HG03378 (cell line): ENCODE results near the gene EML1.

Experiments
- ATAC-seq: cut with Tn5 transposase; IDR thresholded peaks from one replicate; pipeline ENCODE4 v1.9.1; 2021; ENCODE audit warnings: mild to moderate bottlenecking, moderate library complexity; ENCODE audit not compliant: unreplicated experiment

Gene EML1

DNA sequence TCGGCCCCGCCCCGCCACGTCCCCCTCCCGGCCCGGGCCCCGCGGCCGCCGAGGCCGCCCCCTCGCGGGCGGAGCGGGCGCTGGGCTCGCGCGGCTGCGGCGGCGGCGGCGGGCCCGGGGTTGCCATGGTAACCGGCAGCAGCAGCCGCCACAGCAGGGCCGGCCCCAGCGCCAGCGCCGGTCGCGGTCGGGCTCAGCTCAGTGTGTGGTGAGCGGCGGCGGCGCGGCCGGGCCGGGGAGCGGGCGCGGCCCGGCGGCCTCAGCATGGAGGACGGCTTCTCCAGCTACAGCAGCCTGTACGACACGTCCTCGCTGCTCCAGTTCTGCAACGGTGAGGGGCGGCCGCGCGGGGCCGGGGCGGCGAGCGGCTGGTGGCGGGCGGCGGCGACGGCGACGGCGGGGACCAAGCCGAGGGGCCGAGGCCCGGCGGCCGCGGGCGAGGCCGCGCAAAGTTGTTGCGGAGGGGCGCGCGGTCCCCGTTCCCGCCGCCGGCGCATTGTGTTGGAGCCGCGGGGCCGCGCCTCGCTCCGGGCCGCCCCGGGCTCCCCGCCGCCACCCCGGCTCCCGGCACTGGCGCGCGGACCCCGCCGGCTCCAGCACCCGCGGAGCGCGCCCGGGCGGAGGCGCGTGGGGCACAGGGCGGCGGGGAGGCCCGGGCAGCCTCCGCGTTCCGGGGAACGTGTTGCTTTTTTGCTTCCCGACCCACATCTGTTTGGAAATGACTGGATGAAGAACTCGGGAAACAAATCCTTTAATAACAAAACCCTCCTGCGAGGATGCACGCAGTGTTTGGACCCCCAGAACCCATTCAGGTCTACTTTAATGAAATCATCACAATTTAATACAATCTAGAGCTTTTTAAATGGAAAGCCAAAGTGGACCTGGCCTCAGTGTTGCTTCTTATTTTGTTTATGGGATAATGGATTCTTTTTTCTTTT, at the start of gene EML1:
Gene EML1 (plus strand): TSS at position 201 of the 938 bp plus-strand sequence. CDS start 64 bp downstream, at position 265.
- ATAC-seq: peak; percentile 44

GRCh38 chr14:99744199-99744872, 48.9 kb upstream of the EML1 start:
- no peak for ATAC-seq

- ATAC-seq: no peak
Measured at GRCh38 chr14:99744873-99745224, 48.4 kb upstream of the EML1 start.

DNA sequence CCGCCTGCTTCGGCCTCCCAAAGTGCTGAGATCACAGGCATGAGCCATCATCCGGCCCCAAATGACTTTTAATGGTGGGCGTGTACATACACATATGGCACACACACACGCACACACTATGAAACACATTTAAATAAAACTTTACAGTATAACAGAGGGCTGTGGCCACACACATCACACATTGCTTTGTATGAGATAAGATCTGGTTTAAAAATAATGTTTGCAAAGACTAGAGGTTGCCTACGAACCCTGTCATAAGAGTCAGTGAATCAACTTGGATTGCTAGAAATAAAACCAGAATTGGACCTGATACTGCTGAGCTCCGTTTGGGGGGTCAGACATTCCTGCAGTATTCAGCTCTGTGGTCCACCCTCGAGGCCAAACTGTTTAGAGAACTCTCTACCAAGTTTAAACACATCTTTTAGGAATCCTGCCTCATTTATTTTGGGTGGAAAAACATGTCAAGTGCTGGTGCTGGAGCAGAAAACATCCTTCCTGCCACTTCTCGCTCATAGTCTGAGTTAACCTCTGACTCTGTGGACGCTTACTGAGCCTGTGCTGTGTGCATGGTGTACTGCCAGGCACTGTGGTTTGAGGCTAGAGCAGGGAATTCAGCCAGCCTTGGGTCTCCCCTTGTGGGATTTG, 47.8 kb upstream of the EML1 start:
- ATAC-seq: no peak

GRCh38 chr14:99747167-99747566, 46.0 kb upstream of the EML1 start:
- ATAC-seq: no peak

- ATAC-seq: no peak
Measured at GRCh38 chr14:99747582-99748330, 45.5 kb upstream of the EML1 start.

- no peak for ATAC-seq
Measured at GRCh38 chr14:99748529-99748928, 44.7 kb upstream of the EML1 start.

- ATAC-seq: no peak
Measured at GRCh38 chr14:99749142-99749541, 44.1 kb upstream of the EML1 start.

GRCh38 chr14:99749763-99750715, 43.2 kb upstream of the EML1 start:
- ATAC-seq: no peak

GRCh38 chr14:99750746-99751450, 42.3 kb upstream of the EML1 start:
- ATAC-seq: no peak

DNA sequence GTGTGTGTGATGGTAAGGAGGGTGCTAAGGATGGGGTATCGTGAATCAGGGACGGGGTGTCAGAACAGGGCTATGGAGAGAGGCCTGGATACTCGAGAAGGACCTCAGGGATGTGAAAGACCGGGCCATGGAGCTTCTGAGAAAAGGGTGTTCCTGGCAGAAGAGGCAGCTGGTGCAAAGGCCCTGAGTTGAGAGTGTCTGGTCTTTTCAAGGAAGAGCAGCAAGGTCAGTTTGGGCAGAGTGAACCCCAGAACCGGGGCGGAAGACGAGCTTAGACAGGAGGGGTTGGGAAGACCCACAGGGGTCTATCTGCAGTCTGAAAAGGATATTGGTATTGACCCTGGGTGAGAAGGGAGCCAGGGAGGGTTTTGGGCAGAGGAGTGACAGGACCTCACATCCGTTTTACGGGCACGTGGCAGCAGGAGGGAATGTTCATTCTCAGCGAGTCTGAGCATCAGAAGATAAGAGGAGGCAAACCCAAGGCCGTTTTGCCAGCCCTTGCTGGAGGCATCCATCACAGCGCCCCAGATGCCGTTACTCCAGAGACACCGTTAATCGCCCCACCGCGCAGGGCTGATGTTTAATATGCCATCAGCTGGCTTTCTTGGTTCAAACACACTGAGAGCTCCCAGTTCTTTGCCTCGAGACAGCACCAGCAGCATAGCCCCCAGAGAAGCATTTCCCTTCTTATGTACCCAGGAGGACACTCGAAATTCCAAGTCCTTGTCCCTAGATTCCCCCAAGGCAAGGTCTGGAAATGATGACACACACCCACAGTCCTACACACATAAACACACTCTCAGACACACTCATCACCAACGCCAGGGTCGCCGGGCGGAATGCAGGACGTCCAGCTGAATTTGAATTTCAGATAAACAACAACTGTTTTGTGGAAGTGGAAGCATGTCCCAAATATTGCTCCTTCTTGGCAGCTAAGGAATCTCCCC, 41.4 kb upstream of the EML1 start:
- ATAC-seq: no peak

- no peak for ATAC-seq
Measured at GRCh38 chr14:99752486-99753121, 40.6 kb upstream of the EML1 start.

- no peak for ATAC-seq
Measured at GRCh38 chr14:99753225-99754140, 39.7 kb upstream of the EML1 start.

DNA sequence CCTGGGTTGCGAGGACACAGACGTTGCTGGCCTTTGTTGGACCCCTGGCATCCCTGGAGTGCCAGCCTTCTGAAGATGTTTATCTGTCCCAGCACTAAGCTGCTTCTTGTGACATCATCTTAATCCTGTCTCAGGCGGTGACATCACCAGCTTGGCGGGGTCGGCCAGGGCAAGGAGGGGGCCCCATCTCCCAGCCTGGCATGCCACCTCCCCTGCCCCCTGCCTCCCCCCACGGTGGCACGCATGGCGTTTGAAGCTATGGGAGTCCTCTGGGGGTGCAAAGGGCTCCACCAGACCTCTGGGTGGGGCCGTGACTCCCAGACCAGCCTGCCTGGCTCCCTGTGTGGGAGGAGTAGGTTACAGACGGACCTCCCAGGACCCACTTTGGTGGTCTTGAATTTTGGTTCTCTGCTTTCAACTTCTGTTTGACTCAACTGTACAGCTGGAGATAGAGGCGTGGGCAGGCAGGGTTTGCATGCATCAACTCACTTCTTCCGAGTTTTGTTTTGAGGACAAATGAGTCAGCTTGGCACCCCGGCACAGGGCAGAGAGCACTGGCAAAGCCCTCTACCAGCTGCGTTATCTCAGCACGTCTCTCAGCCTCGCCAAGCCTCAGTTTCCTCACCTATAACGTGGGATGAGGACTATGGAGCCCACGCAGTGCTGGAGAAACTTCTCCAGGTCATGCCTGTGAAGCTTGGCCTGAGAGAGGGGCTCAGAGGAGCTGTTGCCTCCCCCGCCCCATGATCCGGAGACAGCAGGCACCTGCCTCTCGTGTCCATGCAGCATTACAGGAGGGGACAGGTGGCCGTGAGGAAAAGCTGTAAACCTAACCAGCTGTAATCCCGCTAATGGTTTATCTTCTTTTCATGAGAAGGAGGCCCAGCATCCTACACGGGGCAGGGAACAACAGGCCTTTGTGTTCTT, 38.8 kb upstream of the EML1 start:
- no peak for ATAC-seq

DNA sequence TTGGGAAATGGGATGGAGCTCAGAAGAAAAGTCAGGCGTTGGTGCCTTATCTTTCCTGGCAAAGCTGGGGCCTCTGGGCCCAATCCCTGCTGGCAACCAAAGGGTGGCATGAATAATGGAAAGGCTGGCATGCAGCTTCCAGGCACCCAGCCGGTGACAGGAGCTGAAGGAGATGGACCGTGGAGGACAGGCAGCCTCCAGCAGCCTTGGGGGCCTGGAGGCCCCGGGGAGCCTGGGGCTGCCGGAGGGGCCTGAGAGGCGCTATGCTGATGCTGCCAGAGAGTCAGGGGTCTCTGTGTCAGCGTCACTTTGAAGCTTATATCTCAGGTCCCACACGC, 38.2 kb upstream of the EML1 start:
- ATAC-seq: no peak
